NCI-H2171 treated with DMSO at 0.1 percent for 48 hours (cell line): ENCODE results near the gene MTX2.
"Not testable (repeated sequence)": the region's sequence is repeated elsewhere in the genome, so short reads cannot be mapped to it uniquely, and the experiment has no call there.

Experiments
- DNase-seq: peaks from one replicate; lab custom pipeline; 2025; lab: John Stamatoyannopoulos, UW

The MTX2 gene

GRCh38 chr2:176291335-176291734, 22.1 kb downstream of the MTX2 start:
- no peak for DNase-seq

- DNase-seq: no peak
Measured at GRCh38 chr2:176291809-176292283, 22.6 kb downstream of the MTX2 start.

- DNase-seq: no peak
Measured at GRCh38 chr2:176292608-176293007, 23.4 kb downstream of the MTX2 start.

- DNase-seq: peak; percentile 34
Measured at GRCh38 chr2:176293334-176293733, 24.1 kb downstream of the MTX2 start.

DNA sequence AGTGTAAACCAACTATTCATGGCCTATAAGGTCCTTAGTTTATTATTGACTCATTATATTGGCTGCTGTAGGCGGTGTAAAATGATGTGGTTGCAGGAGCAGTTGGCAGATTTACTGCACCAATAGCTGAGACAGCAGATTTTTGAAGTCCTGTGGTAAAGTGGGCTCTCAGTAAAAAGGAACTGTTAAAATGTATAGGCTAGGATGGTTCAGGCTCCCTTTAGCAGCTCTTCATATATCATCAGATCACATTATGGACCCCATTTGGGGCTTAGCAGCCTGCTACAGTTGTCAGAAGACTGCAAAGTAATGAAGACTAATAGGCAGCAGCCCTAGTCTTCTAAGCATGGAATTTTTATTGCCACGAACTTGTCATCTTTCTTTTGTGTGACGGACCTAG, 27.8 kb downstream of the MTX2 start:
- no peak for DNase-seq

DNA sequence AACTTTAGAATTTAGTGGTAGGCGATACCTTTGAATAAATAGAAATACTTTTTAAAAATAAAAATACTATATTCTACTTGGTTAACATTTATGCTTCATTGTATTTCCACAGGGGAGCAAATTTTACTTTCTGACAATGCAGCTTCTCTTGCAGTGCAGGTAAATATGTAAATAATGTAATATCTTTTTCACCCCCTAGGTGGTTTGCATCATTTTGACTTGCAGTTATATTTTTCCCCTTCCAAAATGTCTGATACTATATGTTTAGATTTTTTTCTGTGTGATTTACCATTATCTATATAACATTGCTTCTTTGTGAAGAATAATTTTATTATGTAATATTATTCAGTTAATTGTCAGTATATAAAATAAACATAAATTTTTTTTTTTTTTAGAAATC, 28.5 kb downstream of the MTX2 start:
- no peak for DNase-seq

DNA sequence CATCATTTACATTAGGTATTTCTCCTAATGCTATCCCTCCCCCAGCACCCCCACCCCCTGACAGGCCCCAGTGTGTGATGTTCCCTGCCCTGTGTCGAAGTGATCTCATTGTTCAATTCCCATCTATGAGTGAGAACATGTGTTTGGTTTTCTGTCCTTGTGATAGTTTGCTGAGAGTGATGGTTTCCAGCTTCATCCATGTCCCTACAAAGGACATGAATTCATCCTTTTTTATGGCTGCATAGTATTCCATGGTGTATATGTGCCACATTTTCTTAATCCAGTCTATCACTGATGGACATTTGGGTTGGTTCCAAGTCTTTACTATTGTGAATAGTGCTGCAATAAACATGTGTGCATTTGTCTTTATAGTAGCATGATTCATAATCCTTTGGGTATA, 36.8 kb downstream of the MTX2 start:
- DNase-seq: not testable (repeated sequence)

DNA sequence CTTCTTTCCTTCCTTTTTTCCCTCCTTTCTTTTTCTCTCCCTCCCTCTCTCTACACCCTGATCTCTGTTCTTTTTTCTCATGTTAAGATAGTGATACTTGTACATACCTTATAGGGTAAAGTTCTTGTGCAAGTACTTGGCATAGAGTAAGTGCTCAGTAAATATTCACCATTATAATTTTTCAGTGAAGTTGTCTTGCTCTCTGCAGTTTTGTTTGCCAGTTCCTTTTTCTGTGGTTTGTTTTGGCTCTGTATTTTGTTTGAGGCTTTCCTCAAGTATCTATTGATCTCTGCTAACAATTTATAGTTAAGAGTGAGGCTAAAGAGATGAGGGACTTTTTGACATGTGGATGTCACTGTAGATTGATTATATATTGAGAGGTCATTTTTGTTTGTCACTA, 48.0 kb downstream of the MTX2 start:
- no peak for DNase-seq

DNA sequence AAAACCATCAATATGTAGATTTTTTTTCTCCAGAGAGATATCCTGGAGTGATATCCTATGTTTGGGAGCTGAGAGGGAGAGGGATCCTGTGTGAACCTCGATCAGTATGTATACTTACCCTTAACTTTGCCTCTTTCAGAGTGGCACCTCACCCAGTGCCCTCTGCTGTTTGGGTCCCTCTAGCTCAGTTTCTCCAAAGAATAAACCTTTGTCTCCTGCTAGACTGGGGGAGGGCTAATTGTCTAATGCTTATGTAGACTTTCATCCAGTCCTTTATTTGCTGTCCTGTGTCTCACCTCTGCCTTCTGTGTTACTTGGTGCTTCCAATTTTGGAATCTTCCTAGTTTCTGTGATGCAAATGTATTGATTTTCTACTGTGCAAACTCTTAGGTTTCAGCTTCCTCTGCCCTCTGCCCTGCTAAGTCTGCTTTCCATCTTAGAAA, 48.4 kb downstream of the MTX2 start:
- DNase-seq: no peak

GRCh38 chr2:176321916-176322315, 52.7 kb downstream of the MTX2 start:
- DNase-seq: no peak

DNA sequence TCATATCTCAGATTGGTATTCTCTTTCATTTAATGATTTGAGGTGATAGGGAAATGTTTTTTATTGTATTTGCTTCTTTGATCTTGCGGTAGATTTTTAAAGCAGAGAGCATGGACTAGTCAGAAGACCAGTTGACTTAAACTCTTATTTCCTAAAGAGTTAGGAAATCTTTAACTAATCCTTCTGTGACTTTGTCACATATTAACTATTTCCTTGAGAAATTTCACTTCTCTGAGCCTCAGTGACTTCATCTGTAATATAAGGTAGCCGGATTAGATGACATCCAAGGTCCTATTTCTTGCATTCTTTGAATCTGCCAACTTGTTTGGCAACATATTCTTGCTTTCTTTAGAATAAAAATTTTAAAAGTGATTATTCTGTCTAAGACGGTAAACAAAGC, 55.6 kb downstream of the MTX2 start:
- DNase-seq: no peak

- peak; percentile 18 for DNase-seq
Measured at GRCh38 chr2:176325732-176326131, 56.5 kb downstream of the MTX2 start.

DNA sequence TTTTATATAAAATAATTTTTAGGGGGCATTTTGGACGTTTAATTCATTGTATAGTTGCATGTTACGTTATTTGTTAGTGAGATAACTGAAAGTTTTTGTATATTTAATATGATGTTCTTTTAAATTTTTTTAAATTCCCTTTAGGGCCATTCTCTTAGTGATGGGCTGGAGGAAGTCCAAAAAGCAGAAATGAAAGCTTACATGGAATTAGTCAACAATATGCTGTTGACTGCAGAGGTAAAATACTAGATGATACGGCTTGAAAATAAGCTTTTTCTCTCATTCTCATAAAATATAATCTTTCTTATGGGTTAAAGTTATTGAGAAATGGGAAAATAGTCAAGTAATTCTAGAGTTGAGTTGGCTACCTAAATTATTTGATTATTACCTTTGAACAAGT, 58.9 kb downstream of the MTX2 start:
- no peak for DNase-seq

DNA sequence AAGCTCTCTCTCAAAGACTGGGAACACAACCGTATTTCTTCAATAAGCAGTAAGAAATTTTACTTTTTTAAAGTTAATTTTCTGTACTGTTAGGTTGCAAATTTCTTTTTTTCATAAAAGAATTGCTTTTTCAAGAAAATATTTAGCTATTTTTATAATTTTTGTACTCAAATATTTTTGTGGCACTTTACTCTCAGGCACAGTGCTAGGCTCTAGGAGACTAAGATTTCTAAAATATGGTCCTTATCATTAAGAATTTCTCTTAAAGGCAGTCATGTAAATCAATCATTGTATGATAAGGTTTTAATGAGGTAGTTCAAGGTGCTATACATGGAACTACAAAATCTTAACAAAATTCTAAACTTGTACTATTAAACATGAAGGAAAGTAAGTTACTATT, 61.4 kb downstream of the MTX2 start:
- DNase-seq: no peak

DNA sequence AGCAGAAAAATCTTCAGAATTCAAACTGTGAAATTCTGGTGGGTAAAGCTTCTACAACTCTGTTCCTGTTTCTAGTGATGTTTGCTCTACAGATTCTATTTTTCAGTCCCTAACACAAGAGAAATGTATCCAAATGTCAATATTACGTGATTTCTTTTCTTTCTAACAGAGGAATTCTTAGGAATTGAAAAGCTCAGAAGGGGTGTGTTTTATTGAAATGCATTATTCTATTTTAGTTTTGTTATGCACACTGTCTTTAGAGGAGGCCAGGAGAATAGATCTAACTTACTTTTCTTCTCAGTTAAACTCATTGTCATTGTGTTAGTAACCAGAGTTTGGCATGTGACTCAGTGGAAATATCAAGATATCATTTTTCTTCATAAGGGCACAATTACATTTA, 62.4 kb downstream of the MTX2 start:
- DNase-seq: no peak

GRCh38 chr2:176334729-176335128, 65.5 kb downstream of the MTX2 start:
- DNase-seq: no peak

GRCh38 chr2:176338395-176338794, 69.2 kb downstream of the MTX2 start:
- no peak for DNase-seq

GRCh38 chr2:176339208-176339607, 70.0 kb downstream of the MTX2 start:
- DNase-seq: no peak

DNA sequence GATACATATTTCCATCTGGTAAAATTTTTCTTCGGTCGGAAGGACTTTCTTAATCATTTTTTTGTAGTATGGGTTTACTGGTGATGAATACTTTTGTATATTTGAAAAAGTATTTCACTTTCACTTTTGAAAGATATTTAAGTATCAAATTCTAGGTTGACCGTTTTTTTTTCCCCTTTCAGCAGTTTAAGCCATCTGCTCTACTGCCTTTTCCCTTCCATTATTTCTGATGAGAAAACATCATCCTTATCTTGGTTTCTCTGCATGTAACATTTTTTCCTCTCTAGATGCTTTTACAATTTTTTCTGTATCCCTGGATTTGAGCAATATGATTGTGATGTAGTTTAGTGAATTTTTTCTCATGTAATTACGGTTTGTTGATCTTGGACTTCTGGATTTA, 87.0 kb downstream of the MTX2 start:
- DNase-seq: peak; percentile 88

GRCh38 chr2:176364273-176364977, 95.2 kb downstream of the MTX2 start:
- no peak for DNase-seq

GRCh38 chr2:176368349-176368748, 99.1 kb downstream of the MTX2 start:
- DNase-seq: no peak

GRCh38 chr2:176370467-176371171, 101.4 kb downstream of the MTX2 start:
- DNase-seq: peak; percentile 93

GRCh38 chr2:176373155-176373554, 103.9 kb downstream of the MTX2 start:
- peak; percentile 39 for DNase-seq

GRCh38 chr2:176378323-176378722, 109.1 kb downstream of the MTX2 start:
- DNase-seq: no peak
